WTC11 (cell line): ENCODE data around the gene SUPT16H. TPM values are rescaled to one million over a fixed set of nuclear protein-coding genes. Genes with fewer than 3 reads are reported as not detected.

Source experiments
- ATAC-seq: fragments of 200-7000 bp; cut with Tn5 transposase; 2 replicates; pipeline ENCODE4 v1.10.0; 2021; ENCODE audit warnings: mild to moderate bottlenecking, moderate library complexity
- CTCF ChIA-PET: fragments of 300-600 bp; sonication (Branson Sonifier 250); formaldehyde crosslinking; loops from one replicate; lab custom pipeline; 2021; ENCODE audit warnings: antibody characterized with exemption; lab: Charles Lee
- POLR2A ChIA-PET: fragments of 350-600 bp; sonication (Branson Sonifier 250); formaldehyde crosslinking; loops from one replicate; lab custom pipeline; 2021; ENCODE audit warnings: antibody characterized with exemption; lab: Charles Lee
- DNase-seq: peaks from one replicate; pipeline ENCODE4 v3.0.0; 2021; ENCODE audit warnings: low spot score
- H3K27ac Mint-ChIP-seq: 2 replicates; pipeline ENCODE4 v1.8.0; 2021; ENCODE audit warnings: mixed read lengths
- H3K27me3 Mint-ChIP-seq: 2 replicates; pipeline ENCODE4 v1.8.0; 2021; ENCODE audit warnings: low read depth, mild to moderate bottlenecking, moderate library complexity, mixed read lengths
- H3K36me3 Mint-ChIP-seq: 2 replicates; pipeline ENCODE4 v1.8.0; 2021; ENCODE audit warnings: mixed read lengths
- H3K4me1 Mint-ChIP-seq: 2 replicates; pipeline ENCODE4 v1.8.0; 2022; ENCODE audit warnings: mixed read lengths
- H3K4me3 Mint-ChIP-seq: 2 replicates; pipeline ENCODE4 v1.8.0; 2021; ENCODE audit warnings: mild to moderate bottlenecking, moderate library complexity, mixed read lengths
- H3K9me3 Mint-ChIP-seq: 2 replicates; pipeline ENCODE4 v1.8.0; 2021; ENCODE audit warnings: mixed read lengths
- CDX4 ChIP-seq: fragments of 250-450 bp; sonication (Bioruptor Pico); IDR thresholded peaks from 2 replicates; pipeline ENCODE4 v1.9.0; 2021; ENCODE audit warnings: moderate library complexity, mild to moderate bottlenecking, inconsistent platforms, borderline replicate concordance
- E2F5 ChIP-seq: sonication (generic); formaldehyde crosslinking; IDR thresholded peaks from 2 replicates; pipeline ENCODE4 v1.8.1; 2022; ENCODE audit warnings: mild to moderate bottlenecking, moderate library complexity, missing genetic modification reagents
- EMX1 ChIP-seq: fragments of 250-450 bp; sonication (Bioruptor Pico); IDR thresholded peaks from 2 replicates; pipeline ENCODE4 v1.8.0; 2021; ENCODE audit warnings: mild to moderate bottlenecking
- HMGA2 ChIP-seq: fragments of 250-450 bp; sonication (Bioruptor Pico); IDR thresholded peaks from 2 replicates; pipeline ENCODE4 v1.4.0; 2021; ENCODE audit warnings: mild to moderate bottlenecking, moderate library complexity
- JUN ChIP-seq: sonication (generic); formaldehyde crosslinking; IDR thresholded peaks from 2 replicates; pipeline ENCODE4 v1.8.0; 2023; ENCODE audit warnings: mild to moderate bottlenecking, missing genetic modification reagents
- NFATC4 ChIP-seq: fragments of 250-450 bp; sonication (Bioruptor Pico); IDR thresholded peaks from 2 replicates; pipeline ENCODE4 v1.9.0; 2021; ENCODE audit warnings: mild to moderate bottlenecking
- NR1H2 ChIP-seq: sonication (generic); formaldehyde crosslinking; IDR thresholded peaks from 2 replicates; pipeline ENCODE4 v1.9.0; 2021; ENCODE audit warnings: mild to moderate bottlenecking, moderate library complexity, missing genetic modification reagents
- NR2C2 ChIP-seq: sonication (generic); formaldehyde crosslinking; IDR thresholded peaks from 2 replicates; pipeline ENCODE4 v1.8.0; 2022; ENCODE audit warnings: mild to moderate bottlenecking, missing genetic modification reagents
- NR3C1 ChIP-seq: sonication (generic); formaldehyde crosslinking; conservative IDR thresholded peaks from 2 replicates; pipeline ENCODE4 v1.8.1; 2023; ENCODE audit warnings: low read depth, mild to moderate bottlenecking, missing genetic modification reagents
- PRDM15 ChIP-seq: sonication (generic); formaldehyde crosslinking; IDR thresholded peaks from 2 replicates; pipeline ENCODE4 v1.8.0; 2022; ENCODE audit warnings: missing genetic modification reagents
- RORB ChIP-seq: fragments of 250-450 bp; sonication (Bioruptor Pico); IDR thresholded peaks from 2 replicates; pipeline ENCODE4 v1.9.0; 2021; ENCODE audit warnings: mild to moderate bottlenecking
- SMAD3 ChIP-seq: sonication (generic); formaldehyde crosslinking; IDR thresholded peaks from 2 replicates; pipeline ENCODE4 v1.8.0; 2022; ENCODE audit warnings: missing genetic modification reagents, mild to moderate bottlenecking, borderline replicate concordance
- TCF7 ChIP-seq: sonication (generic); formaldehyde crosslinking; IDR thresholded peaks from 2 replicates; pipeline ENCODE4 v1.8.0; 2022; ENCODE audit warnings: mild to moderate bottlenecking, low read depth, missing genetic modification reagents, moderate library complexity
- TEAD1 ChIP-seq: sonication (generic); formaldehyde crosslinking; IDR thresholded peaks from 2 replicates; pipeline ENCODE4 v1.8.0; 2022; ENCODE audit warnings: mild to moderate bottlenecking, missing genetic modification reagents
- USF1 ChIP-seq: sonication (generic); formaldehyde crosslinking; IDR thresholded peaks from 2 replicates; pipeline ENCODE4 v1.8.0; 2022; ENCODE audit warnings: mild to moderate bottlenecking, missing genetic modification reagents
- USF2 ChIP-seq: sonication (generic); formaldehyde crosslinking; IDR thresholded peaks from 2 replicates; pipeline ENCODE4 v1.8.1; 2023; ENCODE audit warnings: mild to moderate bottlenecking, missing genetic modification reagents, moderate library complexity
- ZMAT4 ChIP-seq: fragments of 250-450 bp; sonication (Bioruptor Pico); IDR thresholded peaks from 2 replicates; pipeline ENCODE4 v1.9.0; 2021; ENCODE audit warnings: mild to moderate bottlenecking
- ZNF219 ChIP-seq: sonication (generic); formaldehyde crosslinking; IDR thresholded peaks from 2 replicates; pipeline ENCODE4 v1.8.0; 2023; ENCODE audit warnings: missing genetic modification reagents, mild to moderate bottlenecking, borderline replicate concordance
- ZNF317 ChIP-seq: sonication (generic); formaldehyde crosslinking; IDR thresholded peaks from 2 replicates; pipeline ENCODE4 v1.8.1; 2023; ENCODE audit warnings: low read depth, mild to moderate bottlenecking, moderate library complexity, missing genetic modification reagents, borderline replicate concordance
- ZNF416 ChIP-seq: fragments of 250-450 bp; sonication (Bioruptor Pico); IDR thresholded peaks from 2 replicates; pipeline ENCODE4 v1.9.0; 2021; ENCODE audit warnings: mild to moderate bottlenecking, inconsistent platforms
- ZNF425 ChIP-seq: fragments of 250-450 bp; sonication (Bioruptor Pico); conservative IDR thresholded peaks from 2 replicates; pipeline ENCODE4 v1.9.0; 2021; ENCODE audit warnings: mild to moderate bottlenecking
- ZSCAN18 ChIP-seq: fragments of 250-450 bp; sonication (Bioruptor Pico); IDR thresholded peaks from 2 replicates; pipeline ENCODE4 v2.1.2; 2022; ENCODE audit warnings: mild to moderate bottlenecking, moderate library complexity
- total RNA-seq: library from RNA; stranded (reverse); gene quantifications from 3 replicates; pipeline ENCODE4 v1.2.3, GENCODE V29; 2021

The SUPT16H gene
- total RNA-seq, 1 experiment from 2014 or later = 178 TPM

GRCh38 chr14:21383848-21384493, at the start of gene SUPT16H (continued):
- TF ChIP-seq NR3C1 (CRISPR knock-in tag) (no peak), RORB (CRISPR knock-in tag) (no peak), NR2C2 (CRISPR knock-in tag) (peak; percentile 88), USF1 (CRISPR knock-in tag) (peak; percentile 97), NFATC4 (no peak), USF2 (CRISPR knock-in tag) (peak; percentile 98), ZNF416 (no peak), E2F5 (CRISPR knock-in tag) (0 out of 2 replicates have a peak, but pooled peaks have one; percentile 75), HMGA2 (CRISPR knock-in tag) (no peak), ZSCAN18 (no peak), TCF7 (no peak), NR1H2 (CRISPR knock-in tag) (0 out of 2 replicates have a peak, but pooled peaks have one; percentile 32), TEAD1 (CRISPR knock-in tag) (0 out of 2 replicates have a peak, but pooled peaks have one; percentile 18), EMX1 (CRISPR knock-in tag) (0 out of 2 replicates have a peak, but pooled peaks have one; percentile 47), PRDM15 (CRISPR knock-in tag) (no peak)

- peaks cover 53% of the 10 kb centered on the region for H3K36me3 Mint-ChIP-seq
- no peak overlapping the region for H3K4me3 Mint-ChIP-seq
- ChIA-PET POLR2A (no interaction called here), CTCF (interaction anchor here (1.3 kb wide), 1 partner anchor 25 kb away, joined by 3 read pairs; the partner anchor contains the start of gene CHD8)
- no peaks in the 10 kb centered on the region for H3K9me3 Mint-ChIP-seq
- H3K27ac Mint-ChIP-seq = no peak overlapping the region
- DNase-seq (no peak), ATAC-seq (no peak)
- no peaks in the 10 kb centered on the region for H3K27me3 Mint-ChIP-seq
- TF ChIP-seq SMAD3 (CRISPR knock-in tag) (no peak), ZNF219 (no peak), JUN (CRISPR knock-in tag) (no peak), ZNF425 (CRISPR knock-in tag) (no peak), ZMAT4 (CRISPR knock-in tag) (no peak), ZNF317 (CRISPR knock-in tag) (no peak), CDX4 (CRISPR knock-in tag) (no peak)
- peaks cover 6% of the 10 kb centered on the region for H3K4me1 Mint-ChIP-seq
These were observed 47.3 kb upstream of the SUPT16H start for GRCh38 chr14:21431126-21431525.
